Omental fat pad (tissue), 4 donors: ENCODE measurements around the gene IFNLR1. TPM values are rescaled to one million over a fixed set of nuclear protein-coding genes. Genes with fewer than 3 reads are reported as not detected.

Source experiments
- ATAC-seq: fragments of 150-250 bp; one replicate; pipeline ENCODE4 v1.9.1; 2016; ENCODE audit warnings: mild to moderate bottlenecking, moderate library complexity; ENCODE audit not compliant: low FRiP score
- DNase-seq: peaks from one replicate; pipeline ENCODE4 v3.0.0-alpha.2; 2019; ENCODE audit warnings: low spot score
- CTCF ChIP-seq, 3 donors: fragments of 450-650 bp; IDR thresholded peaks; one replicate each; pipeline ENCODE4 v1.5.1; 2016 to 2017; ENCODE audit warnings: antibody characterized with exemption in 3 of 3, mild to moderate bottlenecking in 3 of 3, moderate library complexity in 2 of 3
- total RNA-seq, 4 donors: library from RNA; depleted of rRNA; stranded (reverse); fragments of >200 nt; gene quantifications; one replicate each; pipeline ENCODE4 v1.1.0, GENCODE V29; 2016

IFNLR1 gene
- total RNA-seq, 4 donors from 2014 or later = 1.1 to 4.6 (median 1.8) TPM; not detected in 1

- no peak for TF ChIP-seq CTCF (IDR thresholded peaks at IDR 0.05)
- DNase-seq (no peak), ATAC-seq (no peak)
Measured at GRCh38 chr1:24161270-24161669, 25.8 kb downstream of the IFNLR1 start.

GRCh38 chr1:24159366-24159765, 27.7 kb downstream of the IFNLR1 start:
- ATAC-seq (no peak), DNase-seq (no peak)
- no peak for TF ChIP-seq CTCF (IDR thresholded peaks at IDR 0.05)

- TF ChIP-seq CTCF (IDR thresholded peaks at IDR 0.05) = no peak
- no peak for DNase-seq
- no peak for ATAC-seq
Measured at GRCh38 chr1:24157918-24158481, 29.1 kb downstream of the IFNLR1 start.

GRCh38 chr1:24156542-24157260, 30.4 kb downstream of the IFNLR1 start:
- TF ChIP-seq CTCF (IDR thresholded peaks at IDR 0.05) = no peak
- ATAC-seq = no peak
- DNase-seq = no peak

- DNase-seq (no peak), ATAC-seq (no peak)
- TF ChIP-seq CTCF (IDR thresholded peaks at IDR 0.05) = no peak
Measured at GRCh38 chr1:24155011-24155782, 31.9 kb downstream of the IFNLR1 start.

- no peak for DNase-seq
- ATAC-seq = no peak
- no peak for TF ChIP-seq CTCF (IDR thresholded peaks at IDR 0.05)
Measured at GRCh38 chr1:24154215-24154614, 32.9 kb downstream of the IFNLR1 start.
